NCI-H1048 (cell line): ENCODE results near the gene C1QTNF12.

Source experiments
- DNase-seq: peaks from one replicate; lab custom pipeline; 2025; lab: John Stamatoyannopoulos, UW

The C1QTNF12 gene

GRCh38 chr1:1240822-1241587 lies 5.5 kb downstream of the C1QTNF12 start:
- DNase-seq = no peak

DNA sequence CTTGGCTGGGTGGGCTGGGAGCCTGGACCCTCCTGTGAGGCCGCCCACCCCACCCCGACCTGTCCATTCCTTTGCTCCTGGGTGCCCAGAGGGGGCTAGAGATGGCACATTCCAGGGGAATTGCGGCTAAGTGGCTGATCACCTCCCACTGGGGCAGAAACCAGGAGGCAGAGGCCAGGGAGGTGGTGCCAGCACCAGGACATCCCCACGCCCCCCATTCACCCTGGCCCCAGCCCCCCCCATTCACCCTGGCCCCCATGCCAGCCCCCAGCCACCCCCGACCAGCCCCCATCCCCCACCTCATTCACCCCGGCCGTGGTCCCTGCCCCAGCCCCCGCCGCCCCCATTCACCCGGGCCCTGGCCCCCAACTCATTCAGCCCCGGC lies 6.2 kb downstream of the C1QTNF12 start:
- no peak for DNase-seq

GRCh38 chr1:1239614-1240347 lies 6.7 kb downstream of the C1QTNF12 start:
- DNase-seq = no peak

DNA sequence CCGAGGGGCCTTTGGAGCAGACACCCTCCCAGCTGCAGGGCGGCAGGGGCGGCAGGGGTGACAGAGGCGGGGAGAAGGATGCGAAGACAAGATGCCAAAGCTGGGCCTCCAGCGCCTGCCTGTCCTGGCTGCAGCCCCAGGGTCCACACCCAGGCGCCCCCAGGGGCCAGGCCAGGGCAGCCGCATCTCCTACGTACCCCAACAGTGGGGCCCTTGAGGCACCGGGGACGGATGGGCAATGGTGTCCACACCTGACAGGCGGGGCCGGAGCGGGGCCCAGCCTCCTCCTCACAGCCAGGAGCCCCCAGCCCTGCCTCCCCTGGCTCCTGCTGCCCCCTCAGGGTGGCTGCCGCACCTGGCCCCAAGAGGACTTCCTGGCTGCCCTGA lies 7.3 kb downstream of the C1QTNF12 start:
- DNase-seq = no peak

- no peak for DNase-seq
These were observed 7.8 kb downstream of the C1QTNF12 start for GRCh38 chr1:1238702-1239178.

DNA sequence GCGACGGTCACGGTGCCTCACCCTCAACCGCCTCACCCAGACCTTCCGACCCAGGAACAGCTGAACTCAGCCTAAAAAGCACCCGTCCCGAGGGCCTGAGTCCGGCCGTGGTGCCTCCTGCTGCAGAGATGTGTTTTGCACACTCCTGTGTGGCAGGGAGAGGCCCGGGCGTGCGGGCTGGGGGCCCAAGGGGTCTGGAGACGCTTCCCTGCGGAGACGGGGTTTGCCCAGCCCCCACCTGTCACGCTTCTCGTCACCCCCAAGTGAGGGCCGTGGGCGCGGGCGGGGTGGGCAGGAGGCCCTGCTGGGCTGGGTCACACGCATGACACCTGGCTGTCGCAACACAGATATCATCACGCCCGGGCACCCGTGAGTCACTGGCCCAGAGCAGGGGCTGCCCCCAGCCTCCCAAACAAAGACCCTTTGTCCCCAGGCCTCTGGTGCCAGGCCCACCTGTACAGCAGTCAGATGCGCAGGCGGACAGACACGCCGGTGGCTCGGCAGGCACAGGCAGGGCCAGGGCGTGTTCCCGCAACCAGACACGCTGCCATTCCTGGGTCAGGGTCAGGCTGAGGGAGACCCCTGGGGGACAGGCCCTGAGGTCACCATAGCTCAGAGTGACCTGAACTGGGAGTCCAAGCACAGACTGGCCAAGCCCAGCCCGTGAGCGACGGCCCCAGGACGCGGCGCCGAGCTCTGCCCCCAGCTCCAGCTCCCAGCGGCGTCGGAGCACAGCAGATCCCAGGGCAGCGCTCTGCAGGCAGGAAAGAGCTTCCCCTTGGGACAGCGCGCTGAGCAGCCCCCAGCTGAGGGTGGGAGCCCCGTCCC lies 8.4 kb downstream of the C1QTNF12 start:
- no peak for DNase-seq

DNA sequence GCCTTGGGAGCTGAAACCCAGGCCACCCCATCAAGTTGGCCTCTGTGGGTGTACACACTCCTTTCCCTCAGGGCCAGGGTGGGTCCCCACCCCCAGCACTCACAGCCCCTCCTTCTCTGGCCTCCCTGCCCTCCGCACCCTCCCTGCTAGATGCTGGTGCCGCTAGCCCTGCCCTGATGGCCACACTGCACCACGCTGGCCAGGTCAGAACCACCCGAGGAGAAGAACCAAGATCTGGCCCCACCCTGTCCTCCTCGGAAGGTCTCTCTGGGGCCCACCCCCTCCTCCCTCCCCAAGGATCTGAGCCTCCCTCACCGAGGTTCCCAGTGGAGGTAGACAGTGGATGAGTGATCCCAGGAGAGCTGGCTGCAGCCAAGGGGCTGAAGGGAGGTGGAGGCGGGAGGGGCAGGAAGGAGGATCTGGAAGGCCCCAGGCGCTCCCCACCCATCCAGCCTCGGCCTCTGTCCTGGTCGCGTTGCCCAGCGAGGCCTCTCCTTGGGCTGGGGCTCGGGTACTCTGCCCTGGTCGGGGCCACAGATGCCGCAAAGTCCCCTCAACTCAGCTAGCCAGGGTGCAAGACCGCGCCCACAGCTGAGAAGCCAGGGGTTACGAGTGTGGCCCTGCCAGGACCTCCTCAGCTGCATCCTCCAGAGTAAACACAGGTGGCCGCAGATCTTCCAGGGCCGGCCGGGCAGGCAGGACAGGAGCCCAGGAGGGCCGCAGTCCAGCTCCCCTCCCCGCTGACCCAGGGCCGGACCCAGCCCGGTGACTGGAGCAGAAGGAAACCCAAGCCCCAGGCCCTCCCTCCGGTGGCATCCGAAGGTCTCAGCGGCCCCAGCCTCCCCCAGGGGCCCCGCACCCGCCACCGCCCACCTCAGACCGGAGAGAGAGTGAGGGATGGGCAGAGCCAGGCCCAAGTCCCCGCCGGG lies 9.3 kb downstream of the C1QTNF12 start:
- DNase-seq = no peak

- DNase-seq = no peak
These were observed 10.3 kb downstream of the C1QTNF12 start for GRCh38 chr1:1236176-1236763.

GRCh38 chr1:1235016-1235744 lies 11.3 kb downstream of the C1QTNF12 start:
- no peak for DNase-seq

- DNase-seq = no peak
These were observed 12.2 kb downstream of the C1QTNF12 start for GRCh38 chr1:1234180-1234808.

GRCh38 chr1:1233567-1233892 lies 13.0 kb downstream of the C1QTNF12 start:
- DNase-seq = no peak

DNA sequence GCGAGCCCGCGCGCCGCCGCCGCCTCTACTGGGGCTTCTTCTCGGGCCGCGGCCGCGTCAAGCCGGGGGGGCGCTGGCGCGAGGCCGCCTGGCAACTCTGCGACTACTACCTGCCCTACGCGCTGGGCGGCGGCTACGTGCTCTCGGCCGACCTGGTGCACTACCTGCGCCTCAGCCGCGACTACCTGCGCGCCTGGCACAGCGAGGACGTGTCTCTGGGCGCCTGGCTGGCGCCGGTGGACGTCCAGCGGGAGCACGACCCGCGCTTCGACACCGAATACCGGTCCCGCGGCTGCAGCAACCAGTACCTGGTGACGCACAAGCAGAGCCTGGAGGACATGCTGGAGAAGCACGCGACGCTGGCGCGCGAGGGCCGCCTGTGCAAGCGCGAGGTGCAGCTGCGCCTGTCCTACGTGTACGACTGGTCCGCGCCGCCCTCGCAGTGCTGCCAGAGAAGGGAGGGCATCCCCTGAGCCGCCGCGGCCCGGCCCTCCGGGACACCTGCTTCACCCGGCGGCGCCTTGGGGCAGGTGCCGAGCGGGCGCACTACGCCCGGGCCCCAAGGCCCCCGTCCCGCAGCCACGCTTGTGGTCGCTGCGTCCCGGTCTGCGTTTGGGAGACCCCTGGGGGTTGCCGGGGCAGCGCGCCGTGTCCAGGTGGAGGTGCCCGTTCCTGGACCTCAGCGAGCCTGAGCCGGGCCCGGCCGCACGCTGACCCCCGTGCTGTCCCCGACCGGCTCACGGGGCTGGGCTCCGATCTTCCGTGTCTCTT lies 13.5 kb downstream of the C1QTNF12 start:
- DNase-seq = no peak

DNA sequence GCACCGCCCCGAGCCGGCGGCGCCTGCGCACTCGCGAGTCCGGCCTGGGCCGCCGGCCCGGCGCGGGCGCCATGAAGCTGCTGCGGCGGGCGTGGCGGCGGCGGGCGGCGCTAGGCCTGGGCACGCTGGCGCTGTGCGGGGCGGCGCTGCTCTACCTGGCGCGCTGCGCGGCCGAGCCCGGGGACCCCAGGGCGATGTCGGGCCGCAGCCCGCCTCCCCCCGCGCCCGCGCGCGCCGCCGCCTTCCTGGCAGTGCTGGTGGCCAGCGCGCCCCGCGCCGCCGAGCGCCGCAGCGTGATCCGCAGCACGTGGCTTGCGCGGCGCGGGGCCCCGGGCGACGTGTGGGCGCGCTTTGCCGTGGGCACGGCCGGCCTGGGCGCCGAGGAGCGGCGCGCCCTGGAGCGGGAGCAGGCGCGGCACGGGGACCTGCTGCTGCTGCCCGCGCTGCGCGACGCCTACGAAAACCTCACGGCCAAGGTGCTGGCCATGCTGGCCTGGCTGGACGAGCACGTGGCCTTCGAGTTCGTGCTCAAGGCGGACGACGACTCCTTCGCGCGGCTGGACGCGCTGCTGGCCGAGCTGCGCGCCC lies 14.2 kb downstream of the C1QTNF12 start, which contains the start of gene B3GALT6:
TSS of gene B3GALT6 (plus strand) at position 30 of the 588 bp plus-strand sequence. CDS start at position 72, 42 bp downstream.
- no peak for DNase-seq

DNA sequence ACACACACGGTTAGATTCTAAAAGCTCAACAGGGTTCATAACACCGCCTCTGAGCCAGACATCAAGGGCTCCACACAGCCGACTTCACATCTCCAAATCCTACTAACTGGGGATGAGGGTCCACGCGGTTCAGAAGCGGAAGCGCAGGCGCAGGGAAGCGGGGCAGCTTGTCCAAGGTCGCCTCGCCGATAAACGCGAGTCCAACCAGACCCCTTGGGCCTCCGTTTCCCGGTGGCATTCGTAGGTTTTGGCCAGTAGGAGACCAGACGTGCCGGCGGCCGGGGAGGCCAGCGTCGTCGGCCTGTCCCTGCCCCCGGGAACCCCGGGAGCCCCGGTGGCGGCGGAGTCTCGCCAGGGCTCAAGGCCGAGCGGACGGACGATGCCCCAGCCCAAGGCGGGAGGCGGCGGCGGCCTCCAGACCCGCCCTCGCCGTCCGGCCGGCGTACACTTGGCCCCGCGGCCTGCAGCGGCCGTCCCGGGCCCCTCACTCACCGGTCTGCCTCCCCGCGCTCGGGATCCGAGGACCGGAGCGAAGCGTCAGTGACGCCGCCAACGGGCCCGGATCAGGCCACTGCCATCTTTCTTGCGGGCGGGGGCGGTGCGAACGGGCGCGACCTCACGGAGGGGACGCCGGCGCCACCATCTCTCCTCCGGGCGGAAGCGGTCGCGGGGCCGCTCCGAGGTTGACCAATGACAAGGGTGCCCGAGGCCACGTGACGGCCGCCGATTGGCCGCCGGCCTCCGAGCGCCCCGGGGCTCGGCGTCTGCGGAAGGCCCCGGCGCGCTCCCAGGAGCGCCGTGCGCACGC lies 14.9 kb downstream of the C1QTNF12 start, which contains the start of gene SDF4:
TSS of gene SDF4 (minus strand) at position 602 of the 808 bp plus-strand sequence. CDS start 3,229 bp downstream, outside the sequence.
- peak; percentile 94 for DNase-seq

- DNase-seq = no peak
These were observed 15.7 kb downstream of the C1QTNF12 start for GRCh38 chr1:1230656-1231399.

DNA sequence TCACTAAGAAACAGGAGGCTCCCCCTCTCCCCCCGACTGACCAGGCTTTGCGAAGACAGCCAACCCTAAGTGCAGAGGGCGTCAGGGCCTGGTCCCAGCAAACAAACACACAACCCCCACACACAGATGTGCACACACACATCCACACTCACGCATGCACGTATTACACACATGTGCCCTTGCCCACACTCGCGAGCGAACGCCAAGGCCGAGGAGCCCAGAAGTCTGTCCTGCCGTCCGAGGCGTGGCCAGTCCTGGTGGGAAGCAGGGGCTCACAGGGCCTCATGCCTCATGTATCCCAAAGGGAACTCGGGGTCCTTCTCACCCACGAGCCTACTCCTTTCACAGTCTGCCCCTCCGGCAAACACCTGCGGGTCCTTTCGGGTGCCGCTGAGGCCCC lies 16.8 kb downstream of the C1QTNF12 start:
- DNase-seq = no peak
